ENCODE results near the gene PRKN.

The PRKN gene

GRCh38 chr6:161961796-161962195 is 765.8 kb downstream of the PRKN start:
- no peak for DNase-seq (ENCODE audit: low read depth in 3 of 3)

GRCh38 chr6:161961046-161961445 is 766.5 kb downstream of the PRKN start:
- no peak for DNase-seq (ENCODE audit: low read depth in 3 of 3)

- no peak for DNase-seq (ENCODE audit: low read depth in 3 of 3)
Measured at GRCh38 chr6:161959072-161959471, 768.5 kb downstream of the PRKN start.

- no peak for DNase-seq (ENCODE audit: low read depth in 3 of 3)
Measured at GRCh38 chr6:161956082-161956481, 771.5 kb downstream of the PRKN start.

- no peak for DNase-seq (ENCODE audit: low read depth in 3 of 3)
Measured at GRCh38 chr6:161954699-161955276, 772.8 kb downstream of the PRKN start.

GRCh38 chr6:161954077-161954476 is 773.5 kb downstream of the PRKN start:
- DNase-seq (ENCODE audit: low read depth in 3 of 3) = no peak

- no peak for DNase-seq (ENCODE audit: low read depth in 3 of 3)
Measured at GRCh38 chr6:161951126-161951525, 776.4 kb downstream of the PRKN start.

GRCh38 chr6:161949531-161949930 is 778.0 kb downstream of the PRKN start:
- DNase-seq (ENCODE audit: low read depth in 3 of 3) = no peak

- DNase-seq (ENCODE audit: low read depth in 3 of 3) = no peak
Measured at GRCh38 chr6:161948462-161948861, 779.1 kb downstream of the PRKN start.

- DNase-seq (ENCODE audit: low read depth in 3 of 3) = no peak
Measured at GRCh38 chr6:161947371-161947770, 780.2 kb downstream of the PRKN start.

- DNase-seq (ENCODE audit: low read depth in 3 of 3) = no peak
Measured at GRCh38 chr6:161946461-161946860, 781.1 kb downstream of the PRKN start.

- no peak for DNase-seq (ENCODE audit: low read depth in 3 of 3)
Measured at GRCh38 chr6:161943561-161943960, 784.0 kb downstream of the PRKN start.

GRCh38 chr6:161941565-161941964 is 786.0 kb downstream of the PRKN start:
- no peak for DNase-seq (ENCODE audit: low read depth in 3 of 3)

GRCh38 chr6:161940519-161940918 is 787.0 kb downstream of the PRKN start:
- DNase-seq (ENCODE audit: low read depth in 3 of 3) = no peak

GRCh38 chr6:161926324-161926723 is 801.2 kb downstream of the PRKN start:
- DNase-seq (ENCODE audit: low read depth in 3 of 3) = no peak

GRCh38 chr6:161924516-161925116 is 803.0 kb downstream of the PRKN start:
- no peak for DNase-seq (ENCODE audit: low read depth in 3 of 3)

- no peak for DNase-seq (ENCODE audit: low read depth in 3 of 3)
Measured at GRCh38 chr6:161922631-161923119, 804.9 kb downstream of the PRKN start.

GRCh38 chr6:161921602-161922395 is 805.8 kb downstream of the PRKN start:
- no peak for DNase-seq (ENCODE audit: low read depth in 3 of 3)

GRCh38 chr6:161919691-161920090 is 807.9 kb downstream of the PRKN start:
- DNase-seq (ENCODE audit: low read depth in 3 of 3) = no peak

GRCh38 chr6:161918628-161919205 is 808.8 kb downstream of the PRKN start:
- no peak for DNase-seq (ENCODE audit: low read depth in 3 of 3)

GRCh38 chr6:161918109-161918531 is 809.4 kb downstream of the PRKN start:
- no peak for DNase-seq (ENCODE audit: low read depth in 3 of 3)

GRCh38 chr6:161917645-161918044 is 809.9 kb downstream of the PRKN start:
- DNase-seq (ENCODE audit: low read depth in 3 of 3) = no peak
